Vagina (tissue), 2 donors: ENCODE measurements around the gene TBCD. TPM values are rescaled to one million over a fixed set of nuclear protein-coding genes. Genes with fewer than 3 reads are reported as not detected.
A peak's percentile ranks its signal among the peaks of the same experiment; 100 is the strongest.

ENCODE experiments used
- DNase-seq, 2 donors: peaks; one replicate each; pipeline ENCODE4 v3.0.0-alpha.2; 2017; ENCODE audit errors: extremely low spot score in 2 of 2
- H3K27ac ChIP-seq: fragments of 200-600 bp; sonication (generic); one replicate; pipeline ENCODE4 v1.5.1; 2019
- H3K27me3 ChIP-seq: fragments of 200-600 bp; sonication (generic); one replicate; pipeline ENCODE4 v1.5.1; 2019
- H3K36me3 ChIP-seq, 2 donors: fragments of 200-600 bp; sonication (generic); one replicate each; pipeline ENCODE4 v1.5.1; 2017 to 2019
- H3K4me1 ChIP-seq: fragments of 200-600 bp; sonication (generic); one replicate; pipeline ENCODE4 v1.5.1; 2019
- H3K4me3 ChIP-seq, 2 donors: fragments of 200-600 bp; sonication (generic); 1 replicate in 1 of 2; 2 replicates in 1 of 2; pipeline ENCODE4 v1.5.1; 2016 to 2019
- H3K9me3 ChIP-seq: fragments of 200-600 bp; sonication (generic); one replicate; pipeline ENCODE4 v1.5.1; 2019
- CTCF ChIP-seq, 3 experiments: fragments of 450-650 bp in 2 of 3; fragments of 200-600 bp in 1 of 3; sonication (generic) in 1 of 3; IDR thresholded peaks; one replicate each; pipeline ENCODE4 v1.5.1; 2017 to 2019; ENCODE audit warnings: antibody characterized with exemption in 3 of 3, mild to moderate bottlenecking in 2 of 3, moderate library complexity in 2 of 3
- POLR2A ChIP-seq, 2 donors: fragments of 450-650 bp; IDR thresholded peaks; one replicate each; pipeline ENCODE4 v1.6.1; 2017; ENCODE audit warnings: antibody characterized with exemption in 2 of 2, mild to moderate bottlenecking in 2 of 2, moderate library complexity in 2 of 2
- POLR2AphosphoS5 ChIP-seq, 2 donors: sonication (generic); formaldehyde crosslinking; IDR thresholded peaks; one replicate each; pipeline ENCODE4 v1.9.0; 2017; ENCODE audit warnings: antibody characterized with exemption in 2 of 2, mild to moderate bottlenecking in 2 of 2, low read depth in 1 of 2; ENCODE audit not compliant: insufficient read depth in 1 of 2
- intact Hi-C: fragments of 100-400 bp; cut with DNase I; formaldehyde crosslinking; loops from one replicate; pipeline ENCODE4 v1.15.1; 2023
- total RNA-seq: library from RNA; depleted of rRNA; stranded (reverse); fragments of >200 nt; gene quantifications from one replicate; pipeline ENCODE4 v1.2.3, GENCODE V29; 2016

Gene TBCD
- total RNA-seq, 1 donor from 2014 or later: 79.3 TPM

GRCh38 chr17:82748756-82749155, 3.1 kb upstream of the TBCD start:
- no peak overlapping the region for H3K4me3 ChIP-seq
- no peaks in the 10 kb centered on the region for H3K9me3 ChIP-seq
- DNase-seq: no peak
- H3K36me3 ChIP-seq: no peaks in the 10 kb centered on the region
- H3K27ac ChIP-seq: no peak overlapping the region
- H3K27me3 ChIP-seq: no peaks in the 10 kb centered on the region
- intact Hi-C loops: no loop called here
- no peak for TF ChIP-seq CTCF (IDR thresholded peaks at IDR 0.05)
- no peak for TF ChIP-seq POLR2AphosphoS5 (IDR thresholded peaks at IDR 0.05; ENCODE audit: insufficient read depth in 1 of 2, low read depth in 1 of 2)
- TF ChIP-seq POLR2A (IDR thresholded peaks at IDR 0.05): no peak
- peaks cover 13% of the 10 kb centered on the region for H3K4me1 ChIP-seq

GRCh38 chr17:82750241-82750908, 1.5 kb upstream of the TBCD start:
- Histone ChIP-seq H3K4me3 (no peak overlapping the region), H3K9me3 (no peaks in the 10 kb centered on the region), H3K27ac (peak overlapping the region; percentile 13), H3K4me1 (peaks cover 22% of the 10 kb centered on the region), H3K27me3 (no peaks in the 10 kb centered on the region), H3K36me3 (no peaks in the 10 kb centered on the region)
- TF ChIP-seq POLR2AphosphoS5 (IDR thresholded peaks at IDR 0.05; ENCODE audit: insufficient read depth in 1 of 2, low read depth in 1 of 2) (no peak), POLR2A (IDR thresholded peaks at IDR 0.05) (no peak), CTCF (IDR thresholded peaks at IDR 0.05) (no peak)
- DNase-seq: no peak
- intact Hi-C loops: no loop called here

GRCh38 chr17:82751171-82751570, 694 bp upstream of the TBCD start:
- TF ChIP-seq POLR2A (IDR thresholded peaks at IDR 0.05): no peak
- TF ChIP-seq POLR2AphosphoS5 (IDR thresholded peaks at IDR 0.05; ENCODE audit: insufficient read depth in 1 of 2, low read depth in 1 of 2): no peak
- no peak for TF ChIP-seq CTCF (IDR thresholded peaks at IDR 0.05)
- Histone ChIP-seq H3K4me1 (peaks cover 22% of the 10 kb centered on the region), H3K27ac (peak overlapping the region; percentile 76)

GRCh38 chr17:82752371-82753200, 721 bp downstream of the TBCD start:
- no peak for DNase-seq

More at GRCh38 chr17:82751171-82751570, 694 bp upstream of the TBCD start:
- intact Hi-C loops: no loop called here
- Histone ChIP-seq H3K27me3 (no peaks in the 10 kb centered on the region), H3K9me3 (no peaks in the 10 kb centered on the region), H3K36me3 (no peaks in the 10 kb centered on the region), H3K4me3 (peak overlapping the region; percentile 76 to 82)
- no peak for DNase-seq

More at GRCh38 chr17:82752371-82753200, 721 bp downstream of the TBCD start:
- peak overlapping the region; percentile 76 to 82 for H3K4me3 ChIP-seq
- no peak for TF ChIP-seq POLR2AphosphoS5 (IDR thresholded peaks at IDR 0.05; ENCODE audit: insufficient read depth in 1 of 2, low read depth in 1 of 2)
- no peak for TF ChIP-seq CTCF (IDR thresholded peaks at IDR 0.05)
- TF ChIP-seq POLR2A (IDR thresholded peaks at IDR 0.05): no peak
- H3K9me3 ChIP-seq: no peaks in the 10 kb centered on the region
- H3K27ac ChIP-seq: peak overlapping the region; percentile 79
- intact Hi-C loops: no loop called here
- no peaks in the 10 kb centered on the region for H3K27me3 ChIP-seq
- H3K36me3 ChIP-seq: no peaks in the 10 kb centered on the region
- H3K4me1 ChIP-seq: peaks cover 22% of the 10 kb centered on the region
